NB4 (cell line): ENCODE data around the gene PSMG3.
A peak's percentile ranks its signal among the peaks of the same experiment; 100 is the strongest.

ENCODE experiments used
- DNase-seq: peaks from one replicate; pipeline ENCODE4 v3.0.0; 2010; ENCODE audit warnings: low read depth
- H3K4me3 ChIP-seq: one replicate; pipeline ENCODE4 v1.5.1; 2011; ENCODE audit warnings: mild to moderate bottlenecking, low read depth, low read length, moderate library complexity
- MYC ChIP-seq: IDR thresholded peaks from 2 replicates; pipeline ENCODE4 v1.6.1; 2011; ENCODE audit warnings: low read depth, low read length
- POLR2A ChIP-seq: IDR thresholded peaks from 2 replicates; pipeline ENCODE4 v1.6.1; 2011; ENCODE audit warnings: mild to moderate bottlenecking; ENCODE audit not compliant: insufficient read length; ENCODE audit errors: extremely low read depth
- TF ChIP-seq, protein P1 (sequence below): IDR thresholded peaks from 2 replicates; pipeline ENCODE4 v1.6.1; 2011; ENCODE audit warnings: low read depth, low read length
- TF ChIP-seq, protein P2 (sequence below): IDR thresholded peaks from one replicate; pipeline ENCODE4 v1.5.1; 2012; ENCODE audit warnings: low read depth, low read length

The PSMG3 gene

DNA sequence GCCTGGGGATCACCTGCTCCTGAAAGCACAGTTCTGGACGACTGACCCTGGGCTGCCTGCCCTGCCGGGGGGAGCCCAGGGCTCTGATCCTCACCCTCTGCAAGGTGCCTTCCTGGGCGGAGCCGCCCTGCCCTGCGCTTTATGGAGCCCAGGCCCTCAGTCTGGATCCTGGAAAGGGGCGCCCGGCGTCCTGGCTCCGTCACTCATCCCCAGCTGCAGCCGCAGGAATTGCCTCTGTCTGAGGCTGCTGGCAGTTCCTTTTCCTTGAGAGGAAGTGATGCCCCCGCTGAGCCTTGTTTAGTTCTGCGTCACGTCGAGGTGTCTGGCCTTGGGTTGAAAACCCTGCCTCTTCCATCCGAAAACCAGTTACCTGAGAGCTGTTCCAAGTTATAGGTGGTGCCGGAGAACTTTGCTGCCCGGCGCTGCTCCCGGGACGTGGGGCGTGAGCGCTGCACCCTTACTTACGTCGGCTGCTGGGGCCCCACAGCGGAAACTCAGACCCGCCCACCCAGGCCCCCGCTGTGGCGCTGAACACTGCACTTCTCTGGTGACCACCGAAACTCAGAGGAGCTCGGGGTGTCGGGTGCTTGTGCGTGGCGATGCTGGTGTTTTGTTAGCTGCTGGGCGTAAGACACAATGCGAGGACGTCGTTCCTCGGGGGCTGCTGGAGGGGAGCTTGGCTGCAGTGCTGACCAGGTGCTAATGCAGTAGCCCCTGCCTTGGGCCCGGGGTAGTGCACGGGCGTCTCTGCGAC lies 34.0 kb downstream of the PSMG3 start:
- DNase-seq, result no peak
- H3K4me3 ChIP-seq, result no peak overlapping the region
- TF ChIP-seq, protein P1, sequence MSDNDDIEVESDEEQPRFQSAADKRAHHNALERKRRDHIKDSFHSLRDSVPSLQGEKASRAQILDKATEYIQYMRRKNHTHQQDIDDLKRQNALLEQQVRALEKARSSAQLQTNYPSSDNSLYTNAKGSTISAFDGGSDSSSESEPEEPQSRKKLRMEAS, result no peak
- TF ChIP-seq POLR2A (no peak), MYC (no peak)
- TF ChIP-seq, protein P2, sequence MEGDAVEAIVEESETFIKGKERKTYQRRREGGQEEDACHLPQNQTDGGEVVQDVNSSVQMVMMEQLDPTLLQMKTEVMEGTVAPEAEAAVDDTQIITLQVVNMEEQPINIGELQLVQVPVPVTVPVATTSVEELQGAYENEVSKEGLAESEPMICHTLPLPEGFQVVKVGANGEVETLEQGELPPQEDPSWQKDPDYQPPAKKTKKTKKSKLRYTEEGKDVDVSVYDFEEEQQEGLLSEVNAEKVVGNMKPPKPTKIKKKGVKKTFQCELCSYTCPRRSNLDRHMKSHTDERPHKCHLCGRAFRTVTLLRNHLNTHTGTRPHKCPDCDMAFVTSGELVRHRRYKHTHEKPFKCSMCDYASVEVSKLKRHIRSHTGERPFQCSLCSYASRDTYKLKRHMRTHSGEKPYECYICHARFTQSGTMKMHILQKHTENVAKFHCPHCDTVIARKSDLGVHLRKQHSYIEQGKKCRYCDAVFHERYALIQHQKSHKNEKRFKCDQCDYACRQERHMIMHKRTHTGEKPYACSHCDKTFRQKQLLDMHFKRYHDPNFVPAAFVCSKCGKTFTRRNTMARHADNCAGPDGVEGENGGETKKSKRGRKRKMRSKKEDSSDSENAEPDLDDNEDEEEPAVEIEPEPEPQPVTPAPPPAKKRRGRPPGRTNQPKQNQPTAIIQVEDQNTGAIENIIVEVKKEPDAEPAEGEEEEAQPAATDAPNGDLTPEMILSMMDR, result no peak

DNA sequence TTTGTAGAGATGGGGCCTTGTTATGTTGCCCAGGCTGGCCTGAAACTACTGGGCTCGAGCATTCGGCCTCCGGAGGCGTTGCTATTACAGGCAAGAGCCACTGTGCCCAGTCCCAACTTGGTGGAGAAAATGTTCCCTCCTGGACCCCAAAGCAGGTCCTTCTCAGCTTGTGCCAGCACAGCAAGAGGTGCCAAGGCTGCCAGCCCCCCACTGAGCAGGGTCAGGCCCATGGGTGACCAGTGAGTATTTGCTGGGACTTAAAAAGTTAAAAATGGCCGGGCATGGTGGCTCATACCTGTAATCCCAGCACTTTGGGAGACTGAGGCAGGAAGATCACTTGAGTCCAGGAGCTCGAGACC lies 34.8 kb downstream of the PSMG3 start:
- H3K4me3 ChIP-seq, result no peak overlapping the region
- DNase-seq, result no peak
- TF ChIP-seq POLR2A (no peak), MYC (no peak)
- TF ChIP-seq, protein P2, result no peak
- TF ChIP-seq, protein P1, result no peak

DNA sequence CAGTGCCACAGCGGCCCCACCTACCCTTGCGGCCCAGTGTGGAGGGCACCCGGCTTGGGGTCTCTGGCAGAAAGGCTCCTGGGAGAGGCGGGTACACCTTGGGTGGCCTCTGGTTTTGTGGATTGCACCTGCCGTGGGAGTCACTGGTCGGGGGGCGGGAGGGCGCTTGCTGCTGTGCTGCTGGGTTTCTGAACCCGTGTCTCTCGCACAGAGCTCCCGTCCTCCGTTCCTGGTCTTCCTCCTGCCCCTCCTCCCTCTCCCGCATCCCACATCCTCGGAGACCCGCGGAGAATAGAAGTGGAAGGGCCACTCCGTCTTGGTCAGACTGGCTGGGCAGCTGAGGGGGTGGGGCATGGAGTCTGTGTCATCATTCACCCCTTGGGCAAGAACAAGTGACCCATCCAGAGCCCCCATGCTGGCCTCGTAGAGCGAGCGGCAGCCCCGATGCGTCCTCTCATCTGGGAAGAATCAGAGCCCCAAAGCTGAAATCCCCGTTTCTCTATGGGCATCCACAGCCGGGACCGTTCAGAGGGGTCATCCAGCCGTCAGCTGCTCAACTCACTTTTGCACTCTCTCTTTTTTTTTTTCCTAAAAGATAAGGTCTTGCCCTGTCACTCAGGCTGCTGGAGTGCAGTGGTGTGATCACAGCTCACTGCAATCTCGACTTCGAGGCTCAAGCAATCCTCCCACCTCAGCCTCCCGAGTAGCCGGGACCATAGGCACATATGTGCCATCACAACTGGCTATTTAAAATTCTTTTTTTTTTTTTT lies 35.3 kb downstream of the PSMG3 start:
- H3K4me3 ChIP-seq, result no peak overlapping the region
- TF ChIP-seq, protein P1, result no peak
- TF ChIP-seq MYC (no peak), POLR2A (no peak)
- TF ChIP-seq, protein P2, result no peak
- DNase-seq, result no peak

DNA sequence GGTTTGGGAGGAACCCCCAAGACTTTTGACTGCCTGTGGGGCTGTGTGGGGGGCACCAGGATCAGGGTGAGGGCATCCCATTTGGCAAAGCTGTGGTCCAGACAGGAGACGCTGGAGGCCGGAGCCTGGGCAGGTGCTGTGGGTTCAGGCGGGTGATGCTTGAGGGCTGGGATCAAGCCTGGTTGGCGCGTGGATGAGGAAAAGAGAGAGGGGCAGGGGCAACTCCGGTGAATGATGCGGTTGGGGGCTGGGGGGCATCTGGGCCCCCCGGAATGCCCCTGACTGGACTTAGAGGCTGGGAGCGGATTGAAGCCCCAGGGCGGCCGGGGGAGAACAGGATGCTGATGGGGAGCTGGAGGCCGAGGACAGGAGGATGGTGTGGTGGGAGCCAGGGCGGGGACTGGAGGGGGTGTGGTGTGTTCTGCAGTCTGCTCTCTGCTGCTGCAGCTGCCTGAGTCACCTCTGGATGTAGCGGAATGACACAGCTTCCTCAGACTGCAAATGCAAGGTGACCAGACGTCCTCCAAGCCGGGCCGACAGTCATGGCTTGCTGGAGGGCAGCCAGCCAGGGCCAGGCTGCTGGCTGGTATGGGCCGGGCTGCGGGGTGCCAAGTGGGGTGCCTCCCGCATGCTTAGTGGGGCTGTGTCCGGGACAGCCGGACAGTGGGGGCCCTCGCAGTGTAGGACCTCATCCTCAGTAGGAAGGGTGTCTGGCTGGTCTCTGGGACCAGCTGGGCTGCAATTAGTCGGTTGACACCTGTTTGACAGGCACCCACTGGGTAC lies 36.1 kb downstream of the PSMG3 start:
- TF ChIP-seq, protein P2, result no peak
- TF ChIP-seq MYC, result no peak
- no peak for TF ChIP-seq POLR2A
- TF ChIP-seq, protein P1, result no peak
- H3K4me3 ChIP-seq, result peak overlapping the region; percentile 70
- DNase-seq, result no peak

DNA sequence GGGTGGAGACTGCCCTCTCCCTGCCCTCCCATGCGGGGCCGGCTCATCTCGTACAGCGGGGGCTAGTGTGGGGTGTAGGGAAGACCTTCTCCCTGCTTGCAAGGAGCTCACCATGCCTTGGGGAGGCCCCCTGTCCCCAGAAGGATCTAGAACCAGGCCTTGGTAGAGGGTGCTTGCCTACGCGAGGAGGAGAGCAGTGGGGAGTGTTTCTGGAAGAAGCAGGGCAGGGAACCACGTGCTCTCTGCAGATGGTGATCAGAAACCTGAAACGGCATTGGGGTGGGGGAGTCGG lies 36.6 kb downstream of the PSMG3 start:
- no peak for DNase-seq
- TF ChIP-seq POLR2A (no peak), MYC (no peak)
- TF ChIP-seq, protein P1, result no peak
- TF ChIP-seq, protein P2, result no peak
- H3K4me3 ChIP-seq, result peak overlapping the region; percentile 70
